ENCODE results near the gene HCRTR2.
"Not testable (repeated sequence)": the region's sequence is repeated elsewhere in the genome, so short reads cannot be mapped to it uniquely, and the experiment has no call there.

Gene HCRTR2

GRCh38 chr6:55220961-55221360, 46.6 kb downstream of the HCRTR2 start:
- ATAC-seq (no peak), DNase-seq (no peak)

- DNase-seq (no peak), ATAC-seq (no peak)
Observed at GRCh38 chr6:55227862-55228261, 53.5 kb downstream of the HCRTR2 start.

GRCh38 chr6:55239099-55239498, 64.8 kb downstream of the HCRTR2 start:
- no peak for ATAC-seq
- no peak for DNase-seq

GRCh38 chr6:55240975-55241605, 66.8 kb downstream of the HCRTR2 start:
- DNase-seq, ATAC-seq: not testable (repeated sequence)

- DNase-seq (no peak), ATAC-seq (no peak)
Observed at GRCh38 chr6:55250400-55250799, 76.1 kb downstream of the HCRTR2 start.

GRCh38 chr6:55255113-55255512, 80.8 kb downstream of the HCRTR2 start:
- DNase-seq (no peak), ATAC-seq (no peak)

GRCh38 chr6:55260181-55260580, 85.9 kb downstream of the HCRTR2 start:
- no peak for ATAC-seq
- no peak for DNase-seq

- no peak for ATAC-seq
- no peak for DNase-seq
Observed at GRCh38 chr6:55265409-55266114, 91.2 kb downstream of the HCRTR2 start.

GRCh38 chr6:55266896-55267295, 92.6 kb downstream of the HCRTR2 start:
- DNase-seq (no peak), ATAC-seq (no peak)

GRCh38 chr6:55276745-55277530, 102.6 kb downstream of the HCRTR2 start:
- DNase-seq (no peak), ATAC-seq (no peak)

GRCh38 chr6:55277646-55278045, 103.3 kb downstream of the HCRTR2 start:
- DNase-seq, result no peak
- ATAC-seq, result no peak

GRCh38 chr6:55281215-55281614, 106.9 kb downstream of the HCRTR2 start:
- ATAC-seq, result no peak

GRCh38 chr6:55282115-55282514, 107.8 kb downstream of the HCRTR2 start:
- no peak for DNase-seq
- no peak for ATAC-seq

More at GRCh38 chr6:55281215-55281614, 106.9 kb downstream of the HCRTR2 start:
- DNase-seq, result no peak

GRCh38 chr6:55286824-55287223, 112.5 kb downstream of the HCRTR2 start:
- ATAC-seq, result no peak
- no peak for DNase-seq

GRCh38 chr6:55290736-55291135, 116.4 kb downstream of the HCRTR2 start:
- no peak for DNase-seq
- ATAC-seq, result no peak

- ATAC-seq (no peak), DNase-seq (no peak)
Observed at GRCh38 chr6:55293116-55293515, 118.8 kb downstream of the HCRTR2 start.

GRCh38 chr6:55297214-55297613, 122.9 kb downstream of the HCRTR2 start:
- ATAC-seq, DNase-seq: not testable (repeated sequence)

- ATAC-seq (no peak), DNase-seq (no peak)
Observed at GRCh38 chr6:55299286-55299985, 125.1 kb downstream of the HCRTR2 start.

GRCh38 chr6:55304747-55305146, 130.4 kb downstream of the HCRTR2 start:
- no peak for DNase-seq
- no peak for ATAC-seq

GRCh38 chr6:55319961-55320695, 145.8 kb downstream of the HCRTR2 start:
- ATAC-seq, result no peak

GRCh38 chr6:55320696-55321086, 146.4 kb downstream of the HCRTR2 start:
- no peak for DNase-seq
- ATAC-seq, result no peak

More at GRCh38 chr6:55319961-55320695, 145.8 kb downstream of the HCRTR2 start:
- DNase-seq, result no peak

- ATAC-seq (no peak), DNase-seq (no peak)
Observed at GRCh38 chr6:55327169-55327568, 152.9 kb downstream of the HCRTR2 start, which contains the start of gene GFRAL. TSS of gene GFRAL (plus strand) at chr6:55327469. CDS start at chr6:55327555, 86 bp downstream.

All from stimulated activated naive CD8-positive, alpha-beta T cell treated with anti-CD3 and anti-CD28 coated beads, Interleukin-15, Interleukin-2, amounts not matched to agents 100 U/mL and 50 U/mL, for 24 hours (primary cell).